Keratinocyte (primary cell): ENCODE measurements around the gene P2RY2. TPM values are rescaled to one million over a fixed set of nuclear protein-coding genes. Genes with fewer than 3 reads are reported as not detected.

Source experiments
- DNase-seq: peaks from one replicate; pipeline ENCODE4 v3.0.0-alpha.2; 2011; ENCODE audit warnings: low read depth, missing footprints, low spot score
- FAIRE-seq: peaks from 2 replicates; lab custom pipeline; 2011; peaks lifted over from hg19 to GRCh38; lab: Jason Lieb, UNC
- H2AFZ ChIP-seq: 2 replicates; pipeline ENCODE4 v1.6.0; 2012; ENCODE audit warnings: low read length, control low read depth, inconsistent platforms; ENCODE audit not compliant: control insufficient read depth
- H3K27ac ChIP-seq: 2 replicates; pipeline ENCODE4 v1.5.1; 2011; ENCODE audit warnings: low read length; ENCODE audit not compliant: control insufficient read depth, insufficient read depth
- H3K27me3 ChIP-seq: 3 replicates; pipeline ENCODE4 v1.6.0; 2011; ENCODE audit warnings: low read length; ENCODE audit not compliant: control insufficient read depth, insufficient read depth; ENCODE audit errors: extremely low read depth
- H3K36me3 ChIP-seq, 2 experiments: 2 replicates in 1 of 2; 3 replicates in 1 of 2; pipeline ENCODE4 v1.5.1; 2011; ENCODE audit warnings: low read length in 2 of 2, mild to moderate bottlenecking in 1 of 2; ENCODE audit not compliant: control insufficient read depth in 2 of 2, insufficient read depth in 2 of 2; ENCODE audit errors: extremely low read depth in 1 of 2
- H3K4me1 ChIP-seq: 3 replicates; pipeline ENCODE4 v1.5.1; 2011; ENCODE audit warnings: low read length; ENCODE audit not compliant: control insufficient read depth, insufficient read depth; ENCODE audit errors: extremely low read depth
- H3K4me2 ChIP-seq: 3 replicates; pipeline ENCODE4 v1.6.0; 2011; ENCODE audit warnings: low read depth, low read length; ENCODE audit not compliant: control insufficient read depth, insufficient read depth; ENCODE audit errors: extremely low read depth
- H3K4me3 ChIP-seq, 3 experiments: fragments of 200-600 bp in 1 of 3; sonication (generic) in 1 of 3; 2 replicates in 2 of 3; 3 replicates in 1 of 3; pipeline ENCODE4 v1.5.1; 2011 to 2016; ENCODE audit warnings: low read length in 3 of 3, mild to moderate bottlenecking in 3 of 3, control low read depth in 2 of 3, inconsistent platforms in 1 of 3, low read depth in 1 of 3, mixed read lengths in 1 of 3, mixed run types in 1 of 3, moderate library complexity in 1 of 3; ENCODE audit not compliant: control insufficient read depth in 2 of 3, insufficient read depth in 2 of 3; ENCODE audit errors: extremely low read depth in 1 of 3
- H3K79me2 ChIP-seq: 2 replicates; pipeline ENCODE4 v1.6.0; 2012; ENCODE audit warnings: low read length; ENCODE audit not compliant: control insufficient read depth, insufficient read depth
- H3K9ac ChIP-seq: 3 replicates; pipeline ENCODE4 v1.6.0; 2011; ENCODE audit warnings: low read length; ENCODE audit not compliant: control insufficient read depth, insufficient read depth; ENCODE audit errors: extremely low read depth
- H3K9me1 ChIP-seq: 3 replicates; pipeline ENCODE4 v1.6.0; 2011; ENCODE audit warnings: low read length; ENCODE audit not compliant: control insufficient read depth, insufficient read depth; ENCODE audit errors: extremely low read depth
- H3K9me3 ChIP-seq: 2 replicates; pipeline ENCODE4 v1.5.1; 2012; ENCODE audit warnings: low read depth, low read length; ENCODE audit not compliant: control insufficient read depth
- H4K20me1 ChIP-seq: 3 replicates; pipeline ENCODE4 v1.6.0; 2011; ENCODE audit warnings: low read length; ENCODE audit not compliant: control insufficient read depth, insufficient read depth; ENCODE audit errors: extremely low read depth
- CTCF ChIP-seq, 3 experiments: IDR thresholded peaks in 1 of 3; conservative IDR thresholded peaks in 1 of 3; optimal IDR thresholded peaks in 1 of 3; 2 replicates in 2 of 3; 3 replicates in 1 of 3; pipeline versions ENCODE3 to v1.5.1; 2011; ENCODE audit warnings: low read length in 3 of 3, mild to moderate bottlenecking in 3 of 3, moderate library complexity in 2 of 3, control low read depth in 1 of 3, inconsistent platforms in 1 of 3; ENCODE audit not compliant: insufficient read depth in 2 of 3; ENCODE audit errors: extremely low read depth in 1 of 3
- EZH2 ChIP-seq: IDR thresholded peaks from one replicate; pipeline ENCODE4 v1.6.1; 2012; ENCODE audit warnings: inconsistent platforms, mild to moderate bottlenecking, low read length, moderate library complexity
- dilution Hi-C: fragments of 300-500 bp; cut with MboI; formaldehyde crosslinking; loops from one replicate; pipeline ENCODE4 v1.7.0; 2020; ENCODE audit warnings: low sequenced_read_pairs; ENCODE audit not compliant: extremely low pct_ligation_motif_present
- polyA plus RNA-seq, 5 experiments: library from polyadenylated mRNA; depleted of rRNA in 3 of 5; stranded (reverse) in 3 of 5; stranded (forward) in 1 of 5; unstranded in 1 of 5; fragments of >200 nt; gene quantifications; 1 replicate in 1 of 5; 2 replicates in 3 of 5; 3 replicates in 1 of 5; pipeline versions ENCODE4 v1.2.1 to v1.2.3, GENCODE V29; 2011 to 2012; ENCODE audit warnings: missing spikeins in 2 of 5, low read depth in 1 of 5, low replicate concordance in 1 of 5

P2RY2 gene
- polyA plus RNA-seq, 1 donor (not counting 4 experiments of a cell fraction or from before 2014, with no cell fraction given), result 5.1 TPM

DNA sequence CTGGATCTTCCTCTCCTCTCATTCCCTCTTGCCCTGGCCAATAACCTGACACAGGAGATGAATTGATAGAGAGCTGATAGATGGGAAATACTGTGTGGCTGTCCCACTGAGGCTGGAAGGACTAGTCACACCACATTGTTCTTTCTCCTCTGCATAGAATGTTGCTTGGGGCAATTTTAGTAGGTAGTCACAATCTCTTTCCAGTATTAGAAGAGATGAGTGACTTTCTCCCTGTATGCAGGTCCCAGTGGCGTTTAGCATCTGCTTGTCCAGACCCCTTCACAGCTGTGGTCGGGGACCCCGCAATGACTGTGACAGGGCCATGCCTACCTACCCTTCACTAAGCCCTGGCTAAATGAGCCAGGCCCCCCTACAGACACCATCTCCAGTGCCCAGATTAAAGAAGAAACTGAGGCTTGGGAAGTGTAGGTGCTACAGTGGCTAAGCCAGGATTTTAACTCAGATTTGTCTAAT is 24.0 kb upstream of the P2RY2 start:
- peaks cover 4% of the 10 kb centered on the region for H3K9me1 ChIP-seq
- dilution Hi-C loops, result no loop called here
- peaks cover 67% of the 10 kb centered on the region for H3K4me1 ChIP-seq
- H3K9ac ChIP-seq, result peak overlapping the region; percentile 23
- H3K27ac ChIP-seq, result peak overlapping the region; percentile 94
- FAIRE-seq, result peak; percentile 20
- no peaks in the 10 kb centered on the region for H3K36me3 ChIP-seq
- H3K79me2 ChIP-seq, result no peaks in the 10 kb centered on the region
- no peak overlapping the region for H3K4me3 ChIP-seq
- H4K20me1 ChIP-seq, result no peaks in the 10 kb centered on the region
- H3K4me2 ChIP-seq, result peak overlapping the region; percentile 67
- no peak overlapping the region for H2AFZ ChIP-seq
- no peaks in the 10 kb centered on the region for H3K9me3 ChIP-seq
- no peak for DNase-seq
- TF ChIP-seq CTCF (optimal IDR thresholded peaks at IDR 0.05 in 1 of 3, IDR thresholded peaks at IDR 0.05 in 1 of 3, conservative IDR thresholded peaks at IDR 0.05 in 1 of 3; ENCODE audit: extremely low read depth in 1 of 3, insufficient read depth in 2 of 3, low read length in 3 of 3), result no peak
- TF ChIP-seq EZH2, result no peak
- no peaks in the 10 kb centered on the region for H3K27me3 ChIP-seq

DNA sequence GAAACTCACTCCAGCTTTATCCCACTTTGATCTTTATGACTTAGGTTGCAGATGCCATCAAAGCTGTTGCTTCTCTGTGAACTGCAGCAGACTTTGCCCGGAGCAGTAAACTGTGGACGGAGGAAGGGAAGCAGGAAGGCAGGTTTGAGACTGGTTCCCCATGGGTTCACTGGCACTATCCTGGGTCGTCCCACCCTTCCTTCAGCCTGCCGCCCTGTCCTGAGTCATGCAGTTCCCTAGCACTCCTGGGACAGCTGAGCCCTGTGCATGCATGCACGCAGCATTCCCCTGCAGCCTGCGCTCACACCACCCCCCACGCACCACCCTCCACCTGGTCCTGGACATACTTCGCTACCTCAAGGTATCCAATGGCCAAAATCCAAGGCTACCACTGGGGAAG is 23.5 kb upstream of the P2RY2 start:
- H3K27ac ChIP-seq, result peak overlapping the region; percentile 94
- dilution Hi-C loops, result no loop called here
- TF ChIP-seq CTCF (optimal IDR thresholded peaks at IDR 0.05 in 1 of 3, IDR thresholded peaks at IDR 0.05 in 1 of 3, conservative IDR thresholded peaks at IDR 0.05 in 1 of 3; ENCODE audit: extremely low read depth in 1 of 3, insufficient read depth in 2 of 3, low read length in 3 of 3) (no peak), EZH2 (no peak)
- H3K9me1 ChIP-seq, result peaks cover 4% of the 10 kb centered on the region
- H3K9me3 ChIP-seq, result no peaks in the 10 kb centered on the region
- FAIRE-seq (peak; percentile 93), DNase-seq (peak; percentile 92)
- no peaks in the 10 kb centered on the region for H4K20me1 ChIP-seq
- H3K4me3 ChIP-seq, result peak overlapping the region in 1 of 3 experiments; percentile 48
- H3K4me1 ChIP-seq, result peaks cover 67% of the 10 kb centered on the region
- no peaks in the 10 kb centered on the region for H3K27me3 ChIP-seq
- no peaks in the 10 kb centered on the region for H3K79me2 ChIP-seq
- no peaks in the 10 kb centered on the region for H3K36me3 ChIP-seq
- H3K9ac ChIP-seq, result peak overlapping the region; percentile 67
- no peak overlapping the region for H2AFZ ChIP-seq
- peak overlapping the region; percentile 67 for H3K4me2 ChIP-seq
